Neuronal stem cell (in vitro differentiated cells): ENCODE measurements around the gene TPPP.
A peak's percentile ranks its signal among the peaks of the same experiment; 100 is the strongest.
"Not testable (repeated sequence)": the region's sequence is repeated elsewhere in the genome, so short reads cannot be mapped to it uniquely, and the experiment has no call there.

ENCODE experiments used
- DNase-seq: peaks from one replicate; pipeline ENCODE4 v3.0.0-alpha.2; 2013; ENCODE audit warnings: low spot score
- H2AFZ ChIP-seq: one replicate; pipeline ENCODE4 v1.6.1; 2013; ENCODE audit warnings: mild to moderate bottlenecking, low read length, inconsistent platforms
- H2AK5ac ChIP-seq: 2 replicates; pipeline ENCODE4 v1.6.1; 2013; ENCODE audit warnings: low read depth, mild to moderate bottlenecking, inconsistent platforms, low read length, moderate library complexity, mixed read lengths
- H2BK120ac ChIP-seq: 2 replicates; pipeline ENCODE4 v1.6.1; 2013; ENCODE audit warnings: low read depth, mild to moderate bottlenecking, inconsistent platforms, low read length, moderate library complexity, mixed read lengths
- H2BK12ac ChIP-seq: one replicate; pipeline ENCODE4 v1.6.1; 2013; ENCODE audit warnings: low read length, inconsistent platforms
- H2BK15ac ChIP-seq: 2 replicates; pipeline ENCODE4 v1.6.1; 2013; ENCODE audit warnings: mild to moderate bottlenecking, low read length, inconsistent platforms, mixed read lengths
- H2BK5ac ChIP-seq: one replicate; pipeline ENCODE4 v1.6.1; 2013; ENCODE audit warnings: inconsistent platforms, mild to moderate bottlenecking, low read length, moderate library complexity
- H3K14ac ChIP-seq: one replicate; pipeline ENCODE4 v1.6.1; 2013; ENCODE audit warnings: low read length, inconsistent platforms
- H3K18ac ChIP-seq: 2 replicates; pipeline ENCODE4 v1.6.1; 2013; ENCODE audit warnings: low read length, inconsistent platforms
- H3K23ac ChIP-seq: 2 replicates; pipeline ENCODE4 v1.6.1; 2013; ENCODE audit warnings: low read depth, mild to moderate bottlenecking, mixed read lengths, low read length, inconsistent platforms; ENCODE audit not compliant: poor library complexity
- H3K27ac ChIP-seq: replicated peaks from 3 replicates; pipeline ENCODE4 v1.5.1; 2013; ENCODE audit warnings: low read length, inconsistent platforms
- H3K27me3 ChIP-seq, 3 experiments: 2 replicates each; pipeline ENCODE4 v1.6.1; 2013; ENCODE audit warnings: low read length in 3 of 3, mild to moderate bottlenecking in 2 of 3, inconsistent platforms in 1 of 3, low read depth in 1 of 3, mixed read lengths in 1 of 3, moderate library complexity in 1 of 3; ENCODE audit not compliant: control insufficient read depth in 3 of 3, insufficient read depth in 3 of 3
- H3K36me3 ChIP-seq, 2 donors: replicated peaks in 1 of 2; 2 replicates each; pipeline ENCODE4 v1.6.1; 2013; ENCODE audit warnings: low read length in 2 of 2; ENCODE audit not compliant: control insufficient read depth in 2 of 2, insufficient read depth in 2 of 2
- H3K4ac ChIP-seq: 2 replicates; pipeline ENCODE4 v1.6.1; 2013; ENCODE audit warnings: inconsistent platforms, mild to moderate bottlenecking, low read length, moderate library complexity
- H3K4me1 ChIP-seq, 2 donors: 1 replicate in 1 of 2; 2 replicates in 1 of 2; pipeline ENCODE4 v1.6.1; 2013; ENCODE audit warnings: low read length in 2 of 2, low read depth in 1 of 2; ENCODE audit not compliant: control insufficient read depth in 2 of 2, insufficient read depth in 1 of 2
- H3K4me2 ChIP-seq: one replicate; pipeline ENCODE4 v1.6.1; 2013; ENCODE audit warnings: mild to moderate bottlenecking, low read length, inconsistent platforms; ENCODE audit not compliant: insufficient read depth, poor library complexity, severe bottlenecking
- H3K4me3 ChIP-seq, 2 donors: 2 replicates each; pipeline ENCODE4 v1.5.1; 2013; ENCODE audit warnings: low read length in 2 of 2, mild to moderate bottlenecking in 2 of 2, inconsistent platforms in 1 of 2, moderate library complexity in 1 of 2
- H3K79me1 ChIP-seq: one replicate; pipeline ENCODE4 v1.6.1; 2013; ENCODE audit warnings: low read depth, mild to moderate bottlenecking, inconsistent platforms, low read length, moderate library complexity
- H3K9ac ChIP-seq: one replicate; pipeline ENCODE4 v1.6.1; 2013; ENCODE audit warnings: mild to moderate bottlenecking, low read depth, low read length, inconsistent platforms; ENCODE audit not compliant: poor library complexity
- H3K9me3 ChIP-seq, 2 donors: replicated peaks in 1 of 2; 2 replicates each; pipeline versions ENCODE3 to v1.6.1; 2013; ENCODE audit warnings: low read length in 2 of 2, mild to moderate bottlenecking in 2 of 2, inconsistent platforms in 1 of 2, low read depth in 1 of 2, mixed read lengths in 1 of 2, moderate library complexity in 1 of 2; ENCODE audit not compliant: control insufficient read depth in 2 of 2, insufficient read depth in 1 of 2
- H4K8ac ChIP-seq: one replicate; pipeline ENCODE4 v1.6.1; 2013; ENCODE audit warnings: low read depth, mild to moderate bottlenecking, inconsistent platforms, low read length, moderate library complexity
- H4K91ac ChIP-seq: one replicate; pipeline ENCODE4 v1.6.1; 2013; ENCODE audit warnings: low read length, low read depth, mild to moderate bottlenecking, inconsistent platforms; ENCODE audit not compliant: poor library complexity
- WGBS, 2 donors: extraction: QIAGEN DNeasy Blood & Tissue Kit; methylation state at CpG; one replicate each; pipeline ENCODE4 v1.1.7; 2013; ENCODE audit warnings: missing lambda C conversion rate in 2 of 2, mixed read lengths in 1 of 2; ENCODE audit not compliant: insufficient read length in 2 of 2, insufficient replicate concordance in 1 of 2; ENCODE audit errors: extremely low coverage in 2 of 2; 5-methylcytosine and 5-hydroxymethylcytosine counted together

TPPP gene

GRCh38 chr5:680118-680795 is 12.9 kb downstream of the TPPP start:
- not testable (repeated sequence) for H2BK5ac ChIP-seq, DNase-seq, H2AFZ ChIP-seq, H2BK120ac ChIP-seq, H3K18ac ChIP-seq, H3K36me3 ChIP-seq, H3K27me3 ChIP-seq, H4K8ac ChIP-seq, H3K4ac ChIP-seq, H3K4me3 ChIP-seq, H2BK15ac ChIP-seq, H3K4me1 ChIP-seq, H3K27ac ChIP-seq, H3K23ac ChIP-seq, H3K14ac ChIP-seq, H2BK12ac ChIP-seq, H3K9ac ChIP-seq, H3K9me3 ChIP-seq, H3K4me2 ChIP-seq, H3K79me1 ChIP-seq, H2AK5ac ChIP-seq, H4K91ac ChIP-seq
- no CpG with 5 or more reads among the region's 32 CpGs for WGBS, 2 donors

DNA sequence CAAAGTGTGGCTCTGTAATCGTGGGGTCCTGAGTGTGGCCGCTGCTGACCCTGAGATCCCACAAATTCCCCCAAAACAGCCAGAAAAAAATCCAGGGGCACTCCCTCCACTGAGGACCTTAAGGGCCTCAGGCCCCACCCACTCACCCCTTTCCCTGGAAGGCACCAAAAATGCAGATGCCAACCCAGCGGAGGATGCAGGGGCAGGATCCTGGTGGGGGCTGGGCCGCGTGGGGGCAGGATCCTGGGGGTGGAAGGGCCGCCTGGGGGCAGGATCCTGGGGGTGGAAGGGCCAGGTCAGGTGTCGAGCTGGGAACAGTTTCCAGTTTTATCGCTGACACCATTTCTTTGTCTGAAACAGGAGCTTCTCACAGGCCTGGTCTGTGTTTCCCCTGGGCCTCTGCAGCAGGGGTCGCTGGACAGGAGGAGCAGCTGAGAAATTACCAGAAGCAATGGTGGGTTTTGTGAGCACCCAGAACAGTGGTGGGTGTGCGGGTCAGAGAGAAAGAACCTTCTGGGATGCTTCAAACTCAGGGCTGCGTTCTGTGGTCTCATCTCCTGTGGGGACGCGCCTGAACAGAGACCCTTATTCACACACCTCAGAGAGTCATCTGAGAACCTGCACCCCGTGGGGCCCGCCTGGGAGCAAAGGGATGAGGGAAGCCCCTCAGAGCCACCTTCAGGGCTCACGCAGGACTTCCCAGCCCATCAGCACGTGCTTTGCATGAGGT is 13.8 kb downstream of the TPPP start:
- H3K79me1 ChIP-seq, H3K4me3 ChIP-seq, H3K4me2 ChIP-seq, H2BK120ac ChIP-seq, H3K9ac ChIP-seq, H4K91ac ChIP-seq, H3K27ac ChIP-seq, H3K23ac ChIP-seq, H4K8ac ChIP-seq, H3K9me3 ChIP-seq, H3K4me1 ChIP-seq, H2AFZ ChIP-seq, H3K27me3 ChIP-seq, H2BK15ac ChIP-seq, H2BK5ac ChIP-seq, H2BK12ac ChIP-seq, DNase-seq, H3K4ac ChIP-seq, H3K36me3 ChIP-seq: not testable (repeated sequence)
- H3K18ac ChIP-seq, result peak overlapping the region; percentile 64
- H3K14ac ChIP-seq, result peak overlapping the region; percentile 56
- no CpG with 5 or more reads among the region's 17 CpGs for WGBS, 2 donors
- peak overlapping the region; percentile 63 for H2AK5ac ChIP-seq

GRCh38 chr5:678521-678920 is 14.6 kb downstream of the TPPP start:
- DNase-seq, H4K91ac ChIP-seq, H3K23ac ChIP-seq, H2BK12ac ChIP-seq, H3K27ac ChIP-seq, H3K36me3 ChIP-seq, H3K9ac ChIP-seq, H2AFZ ChIP-seq, H3K79me1 ChIP-seq, H3K9me3 ChIP-seq, H3K4me3 ChIP-seq, H3K4me2 ChIP-seq, H3K27me3 ChIP-seq, H2AK5ac ChIP-seq, H4K8ac ChIP-seq, H2BK15ac ChIP-seq, H2BK120ac ChIP-seq, H2BK5ac ChIP-seq, H3K4ac ChIP-seq: not testable (repeated sequence)
- peak overlapping the region; percentile 56 for H3K14ac ChIP-seq
- whole genome bisulfite sequencing, 2 donors, result no CpG with 5 or more reads among the region's 16 CpGs
- H3K4me1 ChIP-seq, result peaks cover 4 to 12% of the 10 kb centered on the region in 2 donors
- peak overlapping the region; percentile 28 for H3K18ac ChIP-seq
